B cell (primary cell): Measurements from ENCODE around the gene PRKRIP1. TPM values are rescaled to one million over a fixed set of nuclear protein-coding genes. Genes with fewer than 3 reads are reported as not detected.

ENCODE experiments used
- ATAC-seq: fragments of 200-7000 bp; cut with Tn5 transposase; one replicate; pipeline ENCODE4 v1.10.0; 2021; ENCODE audit warnings: low read depth, mild to moderate bottlenecking, moderate number of reproducible peaks, moderate library complexity
- CTCF ChIA-PET: fragments of 350-600 bp; sonication (Branson Sonifier 250); formaldehyde crosslinking; loops from one replicate; lab custom pipeline; 2021; ENCODE audit warnings: antibody characterized with exemption, inconsistent platforms; lab: Charles Lee
- POLR2A ChIA-PET: fragments of 350-600 bp; sonication (Branson Sonifier 250); formaldehyde crosslinking; loops from one replicate; lab custom pipeline; 2021; ENCODE audit warnings: antibody characterized with exemption; lab: Charles Lee
- DNase-seq: peaks from one replicate; pipeline ENCODE4 v3.0.0; 2013
- H2AFZ ChIP-seq: 2 replicates; pipeline ENCODE4 v1.6.1; 2012; ENCODE audit warnings: mild to moderate bottlenecking, low read depth, low read length; ENCODE audit not compliant: insufficient read depth, poor library complexity, severe bottlenecking
- H3K27ac ChIP-seq, 2 donors: 1 replicate in 1 of 2; 2 replicates in 1 of 2; pipeline ENCODE4 v1.5.1; 2012 to 2013; ENCODE audit warnings: low read length in 2 of 2, mild to moderate bottlenecking in 2 of 2, moderate library complexity in 1 of 2
- H3K27me3 ChIP-seq, 4 experiments: fragments of 200-600 bp in 1 of 4; sonication (generic) in 1 of 4; replicated peaks in 1 of 4; 1 replicate in 2 of 4; 2 replicates in 2 of 4; pipeline versions ENCODE4 v1.6.1 to v1.7.0; 2013 to 2016; ENCODE audit warnings: low read length in 3 of 4, mild to moderate bottlenecking in 2 of 4, mixed read lengths in 1 of 4, moderate library complexity in 1 of 4; ENCODE audit not compliant: insufficient read depth in 4 of 4, control insufficient read depth in 3 of 4; ENCODE audit errors: control extremely low read depth in 1 of 4
- H3K36me3 ChIP-seq, 2 experiments: replicated peaks in 1 of 2; 1 replicate in 1 of 2; 2 replicates in 1 of 2; pipeline versions ENCODE4 v1.6.1 to v1.7.1; 2013; ENCODE audit warnings: low read length in 1 of 2; ENCODE audit not compliant: insufficient read depth in 2 of 2, control insufficient read depth in 1 of 2; ENCODE audit errors: control extremely low read depth in 1 of 2, extremely low read depth in 1 of 2
- H3K4me1 ChIP-seq, 2 donors: fragments of 200-600 bp in 1 of 2; sonication (generic) in 1 of 2; 1 replicate in 1 of 2; 2 replicates in 1 of 2; pipeline versions ENCODE4 v1.5.1 to v1.6.1; 2013 to 2017; ENCODE audit warnings: low read length in 2 of 2; ENCODE audit not compliant: control insufficient read depth in 2 of 2, insufficient read depth in 2 of 2
- H3K4me2 ChIP-seq: replicated peaks from 2 replicates; pipeline ENCODE3; 2012; ENCODE audit warnings: mild to moderate bottlenecking, low read depth, low read length; ENCODE audit not compliant: poor library complexity, severe bottlenecking
- H3K4me3 ChIP-seq, 5 experiments: fragments of 200-600 bp in 1 of 5; sonication (generic) in 1 of 5; 1 replicate in 3 of 5; 2 replicates in 2 of 5; pipeline versions ENCODE4 v1.5.1 to v1.7.0; 2011 to 2016; ENCODE audit warnings: low read length in 4 of 5, mild to moderate bottlenecking in 4 of 5, low read depth in 2 of 5, control low read depth in 1 of 5, moderate library complexity in 1 of 5; ENCODE audit not compliant: insufficient read depth in 1 of 5; ENCODE audit errors: control extremely low read depth in 1 of 5, extremely low read depth in 1 of 5
- H3K79me2 ChIP-seq: fragments of 200-600 bp; sonication (generic); one replicate; pipeline ENCODE4 v1.6.0; 2016; ENCODE audit warnings: low read length; ENCODE audit not compliant: control insufficient read depth, insufficient read depth
- H3K9ac ChIP-seq: fragments of 200-600 bp; sonication (generic); 2 replicates; pipeline ENCODE4 v1.6.1; 2017; ENCODE audit warnings: mild to moderate bottlenecking, low read length, moderate library complexity
- H3K9me3 ChIP-seq, 3 donors: one replicate each; pipeline versions ENCODE4 v1.6.1 to v1.7.1; 2013; ENCODE audit warnings: low read length in 2 of 3; ENCODE audit not compliant: control insufficient read depth in 2 of 3, insufficient read depth in 1 of 3; ENCODE audit errors: control extremely low read depth in 1 of 3
- H4K20me1 ChIP-seq: 2 replicates; pipeline ENCODE4 v1.6.0; 2012; ENCODE audit warnings: mild to moderate bottlenecking, low read length; ENCODE audit not compliant: insufficient read depth, control insufficient read depth, poor library complexity, severe bottlenecking
- H3K27ac Mint-ChIP-seq: one replicate; pipeline ENCODE4 v1.8.0; 2021; ENCODE audit warnings: mixed read lengths
- H3K27me3 Mint-ChIP-seq: one replicate; pipeline ENCODE4 v1.8.0; 2021; ENCODE audit warnings: mixed read lengths
- H3K4me1 Mint-ChIP-seq: one replicate; pipeline ENCODE4 v1.8.0; 2021; ENCODE audit warnings: mixed read lengths
- H3K4me3 Mint-ChIP-seq: one replicate; pipeline ENCODE4 v1.8.0; 2021; ENCODE audit warnings: mixed read lengths
- H3K9me3 Mint-ChIP-seq: one replicate; pipeline ENCODE4 v1.8.0; 2022; ENCODE audit warnings: mixed read lengths; ENCODE audit not compliant: insufficient read depth
- CTCF ChIP-seq: fragments of 200-600 bp; IDR thresholded peaks from one replicate; pipeline ENCODE4 v1.8.0; 2022; ENCODE audit warnings: antibody characterized with exemption, mild to moderate bottlenecking
- EZH2 ChIP-seq: IDR thresholded peaks from 2 replicates; pipeline ENCODE4 v1.6.1; 2012; ENCODE audit warnings: borderline replicate concordance, low read depth, mild to moderate bottlenecking, moderate library complexity, low read length; ENCODE audit not compliant: insufficient read depth, poor library complexity, severe bottlenecking
- WGBS: methylation state at CpG from one replicate; pipeline ENCODE4 v1.1.5; 2013; ENCODE audit warnings: missing lambda C conversion rate; ENCODE audit not compliant: insufficient coverage; 5-methylcytosine and 5-hydroxymethylcytosine counted together
- intact Hi-C: fragments of 100-400 bp; cut with micrococcal nuclease; formaldehyde crosslinking; loops from one replicate; pipeline ENCODE4 v1.10.0; 2022
- polyA plus RNA-seq: library from polyadenylated mRNA; depleted of rRNA; stranded (reverse); fragments of >200 nt; gene quantifications from 2 replicates; pipeline ENCODE4 v1.2.3, GENCODE V29; 2012
- total RNA-seq, 2 donors: library from RNA; stranded (reverse); fragments of 120-200 nt in 1 of 2; gene quantifications; 1 replicate in 1 of 2; 2 replicates in 1 of 2; pipeline versions ENCODE4 v1.2.3 to v1.2.4, GENCODE V29; 2013 to 2022

Gene PRKRIP1
- total and polyA plus RNA-seq, 2 donors (not counting 1 experiment from before 2014, with no cell fraction given), result 57.1 to 59.1 TPM

- 100% methylated on average over 10 of the region's 10 CpGs for WGBS
- H3K4me2 ChIP-seq, result peak overlapping the region; percentile 13
- CTCF ChIA-PET, result interaction anchor here (1.4 to 46.3 kb wide), 3 partner anchors 18 to 21 kb away, joined by 3 to 1182 read pairs (median 3); no protein-coding TSS in a partner anchor
Observed at GRCh38 chr7:102429141-102429899, 33.2 kb downstream of the PRKRIP1 start.

More at GRCh38 chr7:102429141-102429899, 33.2 kb downstream of the PRKRIP1 start:
- POLR2A ChIA-PET, result interaction anchor here (0.7 to 13.6 kb wide), 3 partner anchors 9 to 12 kb away, joined by 3 to 223 read pairs (median 13); no protein-coding TSS in a partner anchor
- Mint-ChIP-seq H3K27me3 (no peaks in the 10 kb centered on the region), H3K27ac (peak overlapping the region; percentile 96), H3K4me3 (peak overlapping the region; percentile 67), H3K9me3 (no peaks in the 10 kb centered on the region), H3K4me1 (peaks cover 78% of the 10 kb centered on the region)
- peaks cover 0 to 8% (median 0%) of the 10 kb centered on the region in 3 donors for H3K9me3 ChIP-seq
- H3K4me3 ChIP-seq, result no peak overlapping the region
- TF ChIP-seq EZH2 (no peak), CTCF (no peak)
- H3K27me3 ChIP-seq, result no peaks in the 10 kb centered on the region
- ATAC-seq (no peak), DNase-seq (no peak)
- intact Hi-C loops, result loop anchor here (10.0 kb wide), 1 partner anchor 125 kb away; no protein-coding TSS in a partner anchor
- peak overlapping the region; percentile 38 to 100 for H3K27ac ChIP-seq
- H4K20me1 ChIP-seq, result no peaks in the 10 kb centered on the region
- no peak overlapping the region for H3K9ac ChIP-seq
- peaks cover 41% of the 10 kb centered on the region for H3K79me2 ChIP-seq
- H3K36me3 ChIP-seq, result no peaks in the 10 kb centered on the region
- peaks cover 85 to 91% of the 10 kb centered on the region in 2 donors for H3K4me1 ChIP-seq
- H2AFZ ChIP-seq, result no peak overlapping the region
